Activated naive CD8-positive, alpha-beta T cell treated with anti-CD3 and anti-CD28 coated beads, Interleukin-2, amount 50 U/mL, for 24 hours (primary cell): ENCODE data around the gene TUBA3D.
"Not testable (repeated sequence)": the region's sequence is repeated elsewhere in the genome, so short reads cannot be mapped to it uniquely, and the experiment has no call there.

Experiments used
- ATAC-seq: fragments of 150-1000 bp; cut with Tn5 transposase; one replicate; pipeline ENCODE4 v1.10.0; 2021
- DNase-seq: peaks from one replicate; pipeline ENCODE4 v3.0.0; 2021
- H3K27ac Mint-ChIP-seq: one replicate; pipeline ENCODE4 v1.8.0; 2021; ENCODE audit warnings: mild to moderate bottlenecking, mixed read lengths
- H3K27me3 Mint-ChIP-seq: one replicate; pipeline ENCODE4 v1.8.0; 2021; ENCODE audit warnings: mixed read lengths
- H3K36me3 Mint-ChIP-seq: one replicate; pipeline ENCODE4 v1.8.0; 2021; ENCODE audit warnings: low read depth, mixed read lengths
- H3K4me1 Mint-ChIP-seq: one replicate; pipeline ENCODE4 v1.8.0; 2021; ENCODE audit warnings: mixed read lengths
- H3K4me3 Mint-ChIP-seq: one replicate; pipeline ENCODE4 v1.8.0; 2021; ENCODE audit warnings: mild to moderate bottlenecking, moderate library complexity, mixed read lengths
- H3K9me3 Mint-ChIP-seq: one replicate; pipeline ENCODE4 v1.8.0; 2021; ENCODE audit warnings: mixed read lengths

TUBA3D gene

GRCh38 chr2:131530626-131531344 is 54.9 kb downstream of the TUBA3D start:
- H3K4me1 Mint-ChIP-seq: peaks cover 16% of the 10 kb centered on the region
- H3K27me3 Mint-ChIP-seq, ATAC-seq, H3K4me3 Mint-ChIP-seq, H3K36me3 Mint-ChIP-seq, DNase-seq, H3K27ac Mint-ChIP-seq, H3K9me3 Mint-ChIP-seq: not testable (repeated sequence)

DNA sequence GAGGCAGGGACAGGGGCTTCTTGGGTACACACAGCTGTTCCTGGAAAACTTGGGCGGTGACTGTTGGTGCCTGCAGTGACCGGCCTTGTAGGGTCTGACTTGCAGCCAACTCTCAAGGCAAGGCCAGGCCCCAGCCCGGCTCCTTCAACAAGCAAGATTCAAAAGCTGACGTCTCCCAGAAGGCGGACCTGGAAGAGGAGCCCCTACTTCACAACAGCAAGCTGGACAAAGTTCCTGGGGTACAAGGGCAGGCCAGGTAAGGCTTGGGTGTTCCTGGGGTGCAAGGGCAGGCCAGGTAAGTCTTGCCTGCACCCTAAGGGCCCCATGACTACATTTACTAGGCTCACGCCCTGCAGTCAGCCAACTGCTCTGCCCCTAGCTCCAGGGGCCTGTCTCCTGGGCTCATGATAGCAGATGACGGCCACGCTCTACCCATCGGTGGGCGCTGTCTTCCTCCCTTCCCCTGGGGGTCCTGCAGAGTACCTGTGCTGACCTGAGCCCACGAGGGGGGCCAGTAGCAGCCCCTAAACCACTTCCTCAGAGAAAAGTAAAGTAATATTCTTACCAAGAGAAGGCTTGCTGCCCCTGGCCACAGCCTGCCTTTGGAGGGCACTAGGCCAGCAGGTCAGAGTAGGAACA is 55.7 kb downstream of the TUBA3D start:
- not testable (repeated sequence) for H3K36me3 Mint-ChIP-seq, H3K9me3 Mint-ChIP-seq, DNase-seq, ATAC-seq, H3K4me3 Mint-ChIP-seq, H3K27ac Mint-ChIP-seq, H3K27me3 Mint-ChIP-seq
- H3K4me1 Mint-ChIP-seq: peaks cover 16% of the 10 kb centered on the region
